Superior temporal gyrus (tissue), 1 donor: Measurements from ENCODE around the gene U2AF2.

ENCODE experiments used
- DNase-seq: peaks from one replicate; pipeline ENCODE4 v3.0.0-alpha.2; 2016; ENCODE audit errors: extremely low spot score

The U2AF2 gene

DNA sequence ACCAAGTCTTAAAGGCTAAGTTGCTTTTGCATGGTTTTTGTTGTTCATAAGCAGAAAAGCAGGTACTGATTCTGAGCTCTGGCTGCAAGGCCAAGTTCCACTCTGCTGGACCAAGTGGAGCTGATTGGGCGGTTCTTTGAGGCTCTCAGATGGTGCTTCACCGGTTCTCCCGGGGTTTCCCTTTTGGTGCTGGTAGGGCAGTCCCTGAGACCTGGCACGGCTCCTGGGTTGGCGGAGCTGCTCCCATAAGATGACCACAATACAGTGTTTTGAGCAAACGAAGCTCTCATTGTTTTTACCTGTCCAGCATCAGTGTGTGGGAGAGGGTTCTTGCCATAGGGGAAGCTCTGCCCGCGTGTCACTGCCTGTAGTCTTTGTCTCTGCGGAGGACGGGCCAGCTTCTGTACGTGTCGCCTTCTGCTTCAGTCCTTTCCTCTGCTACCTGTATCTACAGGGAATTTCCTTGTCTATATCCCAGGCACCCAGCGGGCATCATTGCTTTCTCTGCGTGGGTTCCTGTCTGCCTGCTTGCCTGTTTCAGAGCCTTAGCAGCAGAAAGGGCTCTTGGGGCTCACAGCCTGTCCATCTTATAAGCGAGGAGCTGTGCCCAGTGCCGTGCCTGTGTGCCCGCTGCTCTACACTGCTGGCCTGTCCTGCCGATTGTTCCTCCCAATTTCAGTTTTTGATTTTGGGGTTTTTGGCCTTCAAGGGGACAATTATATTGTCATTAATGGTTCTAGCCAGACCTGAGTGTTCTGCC, 2.3 kb downstream of the U2AF2 start:
- no peak for DNase-seq

GRCh38 chr19:55658846-55659459, 4.1 kb downstream of the U2AF2 start:
- no peak for DNase-seq

- DNase-seq: no peak
Measured at GRCh38 chr19:55659822-55660221, 5.0 kb downstream of the U2AF2 start.

GRCh38 chr19:55660404-55660803, 5.6 kb downstream of the U2AF2 start:
- no peak for DNase-seq

DNA sequence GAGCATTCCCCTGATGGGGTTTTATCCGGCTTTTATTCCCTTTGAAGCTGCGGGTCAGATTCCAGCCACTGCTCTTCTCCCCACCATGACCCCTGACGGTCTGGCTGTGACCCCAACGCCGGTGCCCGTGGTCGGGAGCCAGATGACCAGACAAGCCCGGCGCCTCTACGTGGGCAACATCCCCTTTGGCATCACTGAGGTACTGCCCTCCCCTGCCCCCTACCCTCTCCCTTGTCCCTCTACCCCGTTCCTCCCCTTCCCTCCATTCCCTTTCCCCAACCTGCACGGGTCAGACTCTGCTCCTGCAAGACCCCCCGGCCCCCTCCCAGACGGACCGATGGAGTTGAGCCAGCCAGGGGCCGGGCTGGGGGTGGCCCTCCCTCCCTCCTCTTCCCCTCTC, 6.2 kb downstream of the U2AF2 start:
- DNase-seq: no peak

- DNase-seq: no peak
Measured at GRCh38 chr19:55661826-55662225, 7.0 kb downstream of the U2AF2 start.

DNA sequence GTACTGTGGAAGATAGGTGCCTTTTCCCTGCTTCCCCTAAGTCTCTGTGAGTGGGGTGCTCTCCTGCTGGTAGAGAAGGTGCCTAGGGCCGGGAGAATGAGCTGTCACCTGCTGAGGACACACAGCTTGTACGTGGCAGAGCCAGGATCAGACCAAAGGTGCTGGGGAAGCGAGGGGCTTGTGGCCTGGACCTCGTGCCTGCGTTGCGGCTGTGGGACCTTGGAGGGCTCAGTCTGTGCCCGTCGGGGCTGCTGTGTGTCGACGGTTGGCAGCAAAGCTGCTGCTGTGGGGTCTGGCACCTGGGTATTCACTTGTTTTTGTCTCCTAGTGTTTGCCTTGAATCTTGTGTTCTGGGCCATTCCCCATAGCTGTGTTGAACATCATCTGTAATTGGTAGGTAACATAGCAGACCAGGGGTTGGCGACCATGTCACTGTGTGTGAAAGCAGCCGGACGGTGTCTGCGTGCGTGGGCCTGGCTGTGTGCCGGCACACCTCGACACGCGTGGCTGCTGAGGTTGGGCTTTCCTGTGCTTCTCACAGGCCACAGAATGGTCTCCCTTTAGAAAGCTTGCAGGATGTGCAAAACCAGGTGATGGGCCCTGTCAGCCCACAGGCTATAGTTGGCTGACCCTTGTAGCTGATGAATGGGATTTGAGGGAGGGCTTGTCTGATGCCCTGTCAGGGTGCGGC, 9.2 kb downstream of the U2AF2 start:
- DNase-seq: no peak

- no peak for DNase-seq
Measured at GRCh38 chr19:55666343-55667005, 11.6 kb downstream of the U2AF2 start.

DNA sequence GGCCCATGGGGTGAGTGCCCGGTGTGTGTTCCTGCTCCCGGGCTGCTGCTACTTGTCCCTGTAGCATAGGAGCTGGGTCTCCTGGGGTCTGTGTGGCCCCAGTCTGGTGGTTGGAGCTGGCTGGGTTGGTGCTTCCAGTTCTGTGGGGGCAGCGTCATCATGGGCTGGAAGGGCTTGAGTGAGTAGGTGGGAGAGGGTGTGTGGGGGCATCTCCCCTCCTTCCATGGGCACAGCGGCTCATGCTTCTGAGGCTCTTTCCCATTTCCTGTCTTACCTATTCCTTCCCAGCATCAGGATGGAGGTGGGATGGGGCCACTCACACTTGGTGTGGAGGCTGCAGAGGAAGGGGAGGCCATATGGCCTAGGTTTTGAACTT, 12.2 kb downstream of the U2AF2 start:
- DNase-seq: no peak

GRCh38 chr19:55667511-55667910, 12.7 kb downstream of the U2AF2 start:
- DNase-seq: no peak

DNA sequence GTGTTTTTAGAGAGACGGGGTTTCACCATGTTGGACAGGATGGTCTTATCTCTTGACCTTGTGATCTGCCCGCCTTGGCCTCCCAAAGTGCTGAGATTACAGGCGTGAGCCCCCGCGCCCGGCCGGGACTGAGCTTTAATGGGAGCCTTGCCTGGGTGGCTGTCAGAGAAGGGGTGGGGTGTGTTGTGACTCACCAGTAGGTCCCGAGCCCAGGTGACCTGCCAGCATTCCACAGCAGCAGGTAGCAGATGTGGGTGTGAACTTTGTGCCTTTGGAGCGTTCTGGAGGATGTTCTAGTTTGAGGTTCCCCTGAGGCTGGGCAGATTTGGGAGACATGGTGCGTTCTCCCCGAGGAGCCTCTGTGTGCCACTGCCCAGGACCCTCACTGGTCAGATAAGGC, 13.1 kb downstream of the U2AF2 start:
- DNase-seq: no peak

GRCh38 chr19:55668603-55669348, 13.9 kb downstream of the U2AF2 start:
- no peak for DNase-seq

DNA sequence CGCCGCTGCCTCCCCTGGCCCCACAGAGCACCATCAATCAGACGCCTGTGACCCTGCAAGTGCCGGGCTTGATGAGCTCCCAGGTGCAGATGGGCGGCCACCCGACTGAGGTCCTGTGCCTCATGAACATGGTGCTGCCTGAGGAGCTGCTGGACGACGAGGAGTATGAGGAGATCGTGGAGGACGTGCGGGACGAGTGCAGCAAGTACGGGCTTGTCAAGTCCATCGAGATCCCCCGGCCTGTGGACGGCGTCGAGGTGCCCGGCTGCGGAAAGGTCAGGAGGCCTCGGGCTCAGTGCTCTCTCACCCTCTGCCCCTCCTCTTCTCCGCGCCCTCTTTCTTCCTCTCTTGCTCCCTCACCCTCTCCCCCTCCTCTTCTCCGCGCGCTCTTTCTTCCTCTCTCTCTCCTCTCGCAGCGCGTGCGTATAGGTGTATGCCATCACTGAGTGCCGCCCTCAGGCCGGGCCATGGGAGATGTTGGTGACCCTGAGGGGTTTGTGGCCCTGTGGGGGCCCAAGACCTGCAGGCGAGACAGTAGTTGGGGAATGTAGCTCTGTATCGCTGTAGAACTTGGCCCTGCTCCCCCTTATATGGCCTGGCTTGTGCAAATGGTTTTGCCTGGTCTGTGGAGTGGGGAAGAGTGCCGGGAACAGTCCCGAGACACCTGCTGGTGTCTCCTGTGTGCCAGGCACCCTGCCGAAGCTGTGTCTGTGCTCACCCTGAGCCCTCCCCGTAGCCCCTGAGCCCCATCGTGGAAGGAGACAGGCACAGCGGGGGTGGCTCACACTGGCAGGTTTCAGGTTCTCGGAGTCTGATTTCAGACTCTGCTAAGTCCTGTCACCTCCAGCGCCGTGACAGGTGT, 14.8 kb downstream of the U2AF2 start:
- DNase-seq: no peak

- DNase-seq: no peak
Measured at GRCh38 chr19:55670280-55671053, 15.6 kb downstream of the U2AF2 start.

DNA sequence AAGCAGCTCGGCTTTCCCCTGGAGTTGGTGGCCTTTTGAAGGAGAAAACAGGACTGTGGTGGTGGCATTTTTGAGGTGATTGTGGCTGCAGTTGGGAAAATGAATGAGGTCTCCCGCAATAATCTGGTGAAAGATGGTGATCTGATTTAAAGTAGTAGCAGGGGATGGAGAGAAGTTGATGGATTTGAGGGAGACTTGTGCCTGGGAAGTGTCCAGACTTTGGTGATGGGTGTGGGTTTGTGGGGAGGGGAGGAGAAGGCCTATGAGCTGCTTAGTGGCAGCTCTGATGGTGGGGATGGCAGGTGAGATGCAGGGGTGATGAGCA, 16.2 kb downstream of the U2AF2 start:
- DNase-seq: no peak

DNA sequence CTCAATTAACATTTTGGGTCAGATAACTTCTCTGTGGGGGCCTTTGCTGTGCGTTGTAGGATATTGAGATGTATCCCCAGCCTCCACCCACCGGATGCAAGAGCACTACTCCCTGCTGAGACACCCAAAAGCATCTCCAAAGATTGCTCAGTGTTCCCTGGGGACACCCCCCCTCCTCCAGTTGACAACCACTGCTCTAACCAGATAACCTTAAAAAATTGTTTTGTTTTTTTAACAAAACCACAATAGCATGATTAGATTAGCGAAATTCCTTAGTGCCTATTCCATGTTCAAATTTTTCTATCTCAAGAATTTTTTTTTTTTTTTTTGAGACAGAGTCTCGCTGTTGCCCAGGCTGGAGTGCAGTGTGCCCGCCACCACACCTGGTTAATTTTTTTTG, 17.6 kb downstream of the U2AF2 start:
- DNase-seq: no peak

GRCh38 chr19:55673465-55673864, 18.6 kb downstream of the U2AF2 start:
- no peak for DNase-seq

DNA sequence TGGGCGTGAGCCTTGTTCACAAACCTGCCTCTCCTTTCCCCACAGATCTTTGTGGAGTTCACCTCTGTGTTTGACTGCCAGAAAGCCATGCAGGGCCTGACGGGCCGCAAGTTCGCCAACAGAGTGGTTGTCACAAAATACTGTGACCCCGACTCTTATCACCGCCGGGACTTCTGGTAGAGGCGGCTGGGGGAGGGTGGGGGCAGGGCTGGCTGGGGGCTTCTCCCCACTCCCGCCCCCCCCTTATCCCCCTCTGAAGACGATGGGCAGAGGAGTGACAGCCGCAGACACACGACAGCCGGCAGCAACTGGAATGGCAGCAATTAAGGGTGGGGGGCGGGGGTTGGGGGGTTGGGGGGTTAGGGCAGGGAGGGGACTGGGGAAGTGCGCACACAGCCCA, 19.1 kb downstream of the U2AF2 start:
- no peak for DNase-seq

DNA sequence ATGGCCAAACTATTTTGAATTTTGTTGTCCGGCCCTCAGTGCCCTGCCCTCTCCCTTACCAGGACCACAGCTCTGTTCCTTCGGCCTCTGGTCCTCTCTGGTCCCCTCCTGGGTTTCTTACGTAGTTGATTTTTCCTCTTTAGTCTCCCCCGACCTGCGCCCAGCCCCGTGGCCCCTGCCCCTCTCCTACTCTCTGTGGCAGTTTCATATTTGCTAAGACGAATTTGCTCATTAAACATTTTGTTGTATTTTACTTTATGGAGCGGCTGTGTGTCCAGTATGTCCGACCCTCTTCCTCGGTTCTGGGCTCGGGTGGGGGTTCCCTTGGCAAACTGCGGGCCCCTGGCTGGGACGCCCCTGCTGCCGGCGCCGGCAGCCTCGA, 19.6 kb downstream of the U2AF2 start:
- no peak for DNase-seq
